OCI-LY7 (cell line): ENCODE results near the gene SPSB1.

Experiments used
- CTCF ChIP-seq: fragments of 200-600 bp; sonication (generic); conservative IDR thresholded peaks from 2 replicates; pipeline ENCODE4 v1.5.1; 2014; ENCODE audit warnings: mild to moderate bottlenecking, antibody characterized with exemption, low read length, moderate library complexity, mixed read lengths
- EZH2phosphoT487 ChIP-seq: fragments of 200-600 bp; sonication (generic); IDR thresholded peaks from 2 replicates; pipeline ENCODE4 v1.6.1; 2018; ENCODE audit warnings: low read depth, borderline replicate concordance, mild to moderate bottlenecking, mixed run types, antibody characterized with exemption, low read length, moderate library complexity, mixed read lengths

- TF ChIP-seq CTCF (no peak), EZH2phosphoT487 (no peak)
Measured at GRCh38 chr1:9289711-9290485, 2.8 kb upstream of the SPSB1 start.
